AG09319 (cell line): Measurements from ENCODE around the gene MCRIP2.

Experiments used
- DNase-seq: peaks from one replicate; pipeline ENCODE4 v3.0.0-alpha.2; 2010; ENCODE audit warnings: low read depth; ENCODE audit errors: extremely low read depth
- CTCF ChIP-seq: IDR thresholded peaks from 2 replicates; pipeline ENCODE4 v1.5.1; 2011; ENCODE audit warnings: low read depth, mild to moderate bottlenecking, inconsistent platforms, low read length, moderate library complexity

Gene MCRIP2, protein sequence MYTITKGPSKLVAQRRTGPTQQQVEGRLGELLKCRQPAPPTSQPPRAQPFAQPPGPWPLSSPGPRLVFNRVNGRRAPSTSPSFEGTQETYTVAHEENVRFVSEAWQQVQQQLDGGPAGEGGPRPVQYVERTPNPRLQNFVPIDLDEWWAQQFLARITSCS

GRCh38 chr16:641326-642188 lies at the start of gene MCRIP2:
Gene MCRIP2 (plus strand): TSS chr16:641828. CDS start chr16:641992, 164 bp downstream.
- no peak for TF ChIP-seq CTCF
- DNase-seq, result peak; percentile 39

DNA sequence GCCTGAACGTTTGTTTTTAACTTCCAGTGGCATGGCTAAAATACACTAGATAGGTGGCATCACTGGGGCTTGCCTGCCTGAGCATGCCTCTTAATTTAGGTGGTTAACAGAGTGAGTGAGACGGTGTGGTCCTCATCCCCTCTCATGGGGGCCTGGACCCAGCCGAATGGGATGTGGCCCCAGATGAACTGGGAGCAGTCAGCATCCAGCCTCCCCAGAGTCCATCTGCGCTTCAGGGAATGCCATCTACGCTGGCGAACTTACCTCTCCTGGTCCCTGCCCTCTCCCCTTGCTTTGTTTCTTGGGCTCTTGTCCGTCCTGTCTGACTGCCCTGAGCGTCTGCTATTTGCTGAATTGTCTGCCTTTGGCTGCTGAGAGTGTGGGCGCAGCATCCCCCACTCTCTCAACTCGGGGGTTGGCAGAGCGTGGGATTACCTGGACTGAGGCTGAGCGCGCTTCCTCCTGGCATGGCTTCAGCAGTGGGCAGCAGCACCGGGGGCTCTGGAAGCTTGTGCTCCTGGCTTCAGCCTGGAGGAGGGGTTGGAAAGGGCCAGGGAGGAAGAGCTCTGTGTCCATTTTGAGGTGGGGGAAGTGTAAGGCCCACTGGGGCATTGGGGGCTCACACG lies 49.6 kb upstream of the MCRIP2 start:
- TF ChIP-seq CTCF, result no peak
- no peak for DNase-seq

GRCh38 chr16:592518-593306 lies 48.9 kb upstream of the MCRIP2 start:
- no peak for DNase-seq
- TF ChIP-seq CTCF, result no peak

GRCh38 chr16:593406-593805 lies 48.2 kb upstream of the MCRIP2 start:
- DNase-seq, result no peak
- no peak for TF ChIP-seq CTCF

- TF ChIP-seq CTCF, result no peak
- no peak for DNase-seq
Observed at GRCh38 chr16:593807-594206, 47.8 kb upstream of the MCRIP2 start.

- DNase-seq, result no peak
- no peak for TF ChIP-seq CTCF
Observed at GRCh38 chr16:595094-595528, 46.5 kb upstream of the MCRIP2 start.
